Neural crest cell (in vitro differentiated cells): ENCODE measurements around the gene SH3D21. TPM values are rescaled to one million over a fixed set of nuclear protein-coding genes. Genes with fewer than 3 reads are reported as not detected.

ENCODE experiments used
- DNase-seq: peaks from one replicate; pipeline ENCODE4 v3.0.0; 2021; ENCODE audit warnings: low read depth, mixed read lengths, low spot score
- H3K27ac Mint-ChIP-seq: one replicate; pipeline ENCODE4 v1.8.0; 2021; ENCODE audit warnings: mild to moderate bottlenecking, mixed read lengths; ENCODE audit not compliant: unreplicated experiment
- H3K27me3 Mint-ChIP-seq: 2 replicates; pipeline ENCODE4 v1.8.0; 2021; ENCODE audit warnings: low read depth, mild to moderate bottlenecking, mixed read lengths
- H3K36me3 Mint-ChIP-seq: 2 replicates; pipeline ENCODE4 v1.8.0; 2021; ENCODE audit warnings: low read depth, mild to moderate bottlenecking, mixed read lengths
- H3K4me1 Mint-ChIP-seq: 2 replicates; pipeline ENCODE4 v1.8.0; 2021; ENCODE audit warnings: mixed read lengths
- H3K4me3 Mint-ChIP-seq: one replicate; pipeline ENCODE4 v1.8.0; 2021; ENCODE audit warnings: mild to moderate bottlenecking, mixed read lengths
- H3K9me3 Mint-ChIP-seq: 2 replicates; pipeline ENCODE4 v1.8.0; 2021; ENCODE audit warnings: mixed read lengths
- long read RNA-seq: library from polyadenylated mRNA; unstranded; transcript quantifications from one replicate; pipeline ENCODE4 v2.0.0, GENCODE V29; 2020
- total RNA-seq: library from RNA; stranded (reverse); gene quantifications from 2 replicates; pipeline ENCODE4 v1.2.1, GENCODE V29; 2021
- TF ChIP-seq, protein P1 (sequence below): fragments of 200-600 bp; sonication (generic); conservative IDR thresholded peaks from 2 replicates; pipeline ENCODE4 v1.5.0; 2021; ENCODE audit warnings: antibody characterized with exemption, mild to moderate bottlenecking

The SH3D21 gene
- 5.4 and 5.9 TPM in 2 replicates for total RNA-seq
- long read RNA-seq, partial matches to known transcripts = 0 of 1 reads
- long read RNA-seq, other reads (novel, unspliced or antisense) = 1 of 1 reads

DNA sequence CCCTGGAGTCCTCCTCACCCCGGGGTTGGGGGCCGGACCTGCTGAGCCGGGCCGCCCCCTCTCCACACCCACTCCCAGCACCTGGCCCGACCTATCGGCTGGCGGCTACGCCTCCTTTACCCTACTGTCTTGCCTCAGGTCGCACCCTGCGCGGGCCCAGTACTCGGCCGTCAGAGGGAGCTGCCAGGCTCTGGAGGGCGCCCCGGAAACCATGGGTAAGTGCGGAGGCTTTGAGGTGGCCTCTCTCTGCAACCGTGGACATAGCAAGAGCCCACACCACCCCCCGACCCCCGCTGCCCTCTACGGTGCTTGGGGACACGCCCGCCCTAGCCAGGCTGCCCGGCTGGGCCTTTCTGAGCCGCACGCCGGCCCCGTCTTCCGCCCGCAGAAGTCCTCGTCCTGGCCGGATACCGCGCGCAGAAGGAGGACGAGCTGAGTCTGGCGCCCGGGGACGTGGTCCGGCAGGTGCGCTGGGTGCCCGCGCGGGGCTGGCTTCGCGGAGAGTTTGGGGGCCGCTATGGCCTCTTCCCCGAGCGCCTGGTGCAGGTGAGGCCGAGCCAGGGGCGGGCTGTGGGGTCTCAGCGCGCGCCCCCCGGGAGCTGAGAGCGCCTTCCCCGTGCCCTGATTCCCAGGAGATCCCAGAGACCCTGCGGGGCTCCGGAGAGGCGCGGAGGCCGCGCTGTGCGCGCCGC lies at the start of gene SH3D21:
TSS of gene SH3D21 (plus strand) at position 159 of the 692 bp plus-strand sequence. CDS start at position 212, 53 bp downstream.
- no peak for DNase-seq
- Mint-ChIP-seq H3K27me3 (peaks cover 3% of the 10 kb centered on the region), H3K9me3 (no peaks in the 10 kb centered on the region), H3K27ac (no peak within 1 kb of the TSS), H3K4me1 (peaks cover 19% of the 10 kb centered on the region), H3K36me3 (peaks cover 14% of the 10 kb centered on the region), H3K4me3 (peak within 1 kb of the TSS; percentile 94)
- TF ChIP-seq, protein P1, sequence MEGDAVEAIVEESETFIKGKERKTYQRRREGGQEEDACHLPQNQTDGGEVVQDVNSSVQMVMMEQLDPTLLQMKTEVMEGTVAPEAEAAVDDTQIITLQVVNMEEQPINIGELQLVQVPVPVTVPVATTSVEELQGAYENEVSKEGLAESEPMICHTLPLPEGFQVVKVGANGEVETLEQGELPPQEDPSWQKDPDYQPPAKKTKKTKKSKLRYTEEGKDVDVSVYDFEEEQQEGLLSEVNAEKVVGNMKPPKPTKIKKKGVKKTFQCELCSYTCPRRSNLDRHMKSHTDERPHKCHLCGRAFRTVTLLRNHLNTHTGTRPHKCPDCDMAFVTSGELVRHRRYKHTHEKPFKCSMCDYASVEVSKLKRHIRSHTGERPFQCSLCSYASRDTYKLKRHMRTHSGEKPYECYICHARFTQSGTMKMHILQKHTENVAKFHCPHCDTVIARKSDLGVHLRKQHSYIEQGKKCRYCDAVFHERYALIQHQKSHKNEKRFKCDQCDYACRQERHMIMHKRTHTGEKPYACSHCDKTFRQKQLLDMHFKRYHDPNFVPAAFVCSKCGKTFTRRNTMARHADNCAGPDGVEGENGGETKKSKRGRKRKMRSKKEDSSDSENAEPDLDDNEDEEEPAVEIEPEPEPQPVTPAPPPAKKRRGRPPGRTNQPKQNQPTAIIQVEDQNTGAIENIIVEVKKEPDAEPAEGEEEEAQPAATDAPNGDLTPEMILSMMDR = peak; percentile 42

DNA sequence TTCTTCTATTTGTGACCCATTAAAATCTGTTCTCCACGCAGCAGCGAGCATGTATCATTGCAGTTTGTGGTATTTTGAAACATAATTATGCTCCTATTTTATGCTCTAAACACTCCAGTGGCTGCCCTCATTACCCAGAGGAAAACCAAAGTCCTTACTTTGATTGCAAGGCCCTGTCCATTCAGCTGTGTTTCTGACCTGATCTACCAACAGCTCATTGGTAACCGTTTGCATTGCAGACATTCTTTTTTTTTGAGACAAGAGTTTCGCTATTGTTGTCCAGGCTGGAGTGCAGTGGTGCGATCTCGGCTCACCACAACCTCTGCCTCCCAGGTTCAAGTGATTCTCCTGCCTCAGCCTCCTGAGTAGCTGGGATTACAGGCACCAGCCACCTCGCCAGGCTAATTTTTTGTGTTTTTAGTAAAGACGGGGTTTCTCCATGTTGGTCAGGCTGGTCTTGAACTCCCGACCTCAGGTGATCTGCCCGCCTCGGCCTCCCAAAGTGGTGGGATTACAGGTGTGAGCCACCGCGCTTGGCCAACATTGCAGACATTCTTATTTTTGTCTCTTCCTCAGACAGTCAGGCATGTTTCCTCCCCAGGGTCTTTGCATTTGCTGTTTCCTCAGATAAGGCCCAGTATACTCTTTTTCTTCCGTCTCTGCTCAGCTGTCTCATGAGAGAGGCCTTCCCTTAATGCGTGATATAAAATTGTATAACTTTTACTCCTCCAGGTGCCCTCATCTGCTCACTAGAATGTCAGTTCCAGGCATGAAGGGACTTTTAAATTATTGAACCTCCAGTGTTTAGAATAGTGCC lies 49.4 kb upstream of the SH3D21 start:
- Mint-ChIP-seq H3K9me3 (no peaks in the 10 kb centered on the region), H3K4me3 (no peak overlapping the region), H3K4me1 (peaks cover under 1% of the 10 kb centered on the region), H3K27me3 (no peaks in the 10 kb centered on the region), H3K36me3 (peaks cover 6% of the 10 kb centered on the region), H3K27ac (no peak overlapping the region)
- no peak for DNase-seq
- TF ChIP-seq, protein P1 = no peak

DNA sequence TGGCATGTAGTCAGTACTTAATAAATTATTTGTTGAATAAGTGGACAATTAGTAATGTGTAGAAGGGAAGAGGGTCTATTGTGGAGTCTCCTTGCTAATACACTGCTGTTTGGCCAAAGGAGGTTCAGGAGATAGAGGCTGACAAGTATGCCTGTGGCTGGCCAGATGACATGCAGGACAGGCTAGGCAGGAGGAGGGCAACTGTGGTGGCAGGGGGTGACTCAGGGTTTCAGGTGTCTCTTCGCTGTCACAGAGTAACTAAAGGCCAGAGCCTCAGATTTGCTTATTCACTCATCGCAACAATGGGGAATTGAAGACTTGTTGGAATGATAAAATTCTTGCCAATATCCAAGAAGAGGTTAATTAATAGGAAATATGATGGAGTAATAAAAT lies 48.8 kb upstream of the SH3D21 start:
- Mint-ChIP-seq H3K4me1 (no peaks in the 10 kb centered on the region), H3K27me3 (no peaks in the 10 kb centered on the region), H3K36me3 (peaks cover 7% of the 10 kb centered on the region), H3K27ac (no peak overlapping the region), H3K4me3 (no peak overlapping the region), H3K9me3 (no peaks in the 10 kb centered on the region)
- TF ChIP-seq, protein P1 = no peak
- no peak for DNase-seq

DNA sequence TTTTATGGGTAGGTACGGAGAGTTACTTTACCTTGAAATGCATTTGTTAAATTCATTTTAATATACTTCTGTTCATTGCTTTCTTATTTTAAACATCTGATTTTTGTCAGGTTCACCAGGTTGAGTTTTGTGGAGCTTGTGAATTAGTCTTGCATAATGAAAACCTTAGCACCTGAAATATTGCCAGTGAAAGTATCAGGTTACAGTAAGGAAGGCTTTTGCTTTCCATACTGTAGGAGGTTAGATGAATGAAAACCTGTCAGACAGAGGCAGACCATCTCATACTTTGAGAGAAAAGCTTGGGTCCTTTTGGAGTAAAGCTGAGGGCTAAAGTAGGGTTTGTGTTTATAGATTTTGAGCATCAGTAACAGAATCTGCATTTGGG lies 47.2 kb upstream of the SH3D21 start:
- no peaks in the 10 kb centered on the region for H3K27me3 Mint-ChIP-seq
- no peak overlapping the region for H3K4me3 Mint-ChIP-seq
- no peaks in the 10 kb centered on the region for H3K4me1 Mint-ChIP-seq
- TF ChIP-seq, protein P1 = no peak
- H3K36me3 Mint-ChIP-seq = peaks cover 7% of the 10 kb centered on the region
- DNase-seq = no peak
- no peak overlapping the region for H3K27ac Mint-ChIP-seq
- no peaks in the 10 kb centered on the region for H3K9me3 Mint-ChIP-seq

DNA sequence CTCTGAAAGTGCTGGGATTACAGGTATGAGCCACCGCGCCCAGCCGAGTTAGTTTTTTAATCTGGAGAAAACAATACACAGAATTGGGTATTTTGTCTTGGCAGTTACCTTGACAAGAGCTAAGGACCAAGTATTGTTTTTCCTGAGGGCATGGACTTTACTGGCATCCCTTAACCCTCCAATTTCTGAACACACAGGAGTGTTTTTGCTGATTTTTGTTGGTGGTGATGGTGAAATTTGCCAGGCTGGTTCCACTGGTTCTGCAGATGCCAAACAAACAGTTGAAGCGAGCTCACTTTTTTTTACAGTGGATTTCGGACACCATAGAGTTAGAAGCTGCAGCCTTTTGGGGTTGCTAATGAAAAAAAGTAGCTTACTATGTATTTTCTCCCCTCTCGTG lies 37.2 kb upstream of the SH3D21 start:
- no peak overlapping the region for H3K4me3 Mint-ChIP-seq
- peaks cover 7% of the 10 kb centered on the region for H3K36me3 Mint-ChIP-seq
- no peak for DNase-seq
- H3K27ac Mint-ChIP-seq = no peak overlapping the region
- TF ChIP-seq, protein P1 = no peak
- no peaks in the 10 kb centered on the region for H3K27me3 Mint-ChIP-seq
- H3K9me3 Mint-ChIP-seq = no peaks in the 10 kb centered on the region
- no peaks in the 10 kb centered on the region for H3K4me1 Mint-ChIP-seq
